ENCODE measurements around the gene RAB43. TPM values are rescaled to one million over a fixed set of nuclear protein-coding genes. Genes with fewer than 3 reads are reported as not detected.
"Not testable (repeated sequence)": the region's sequence is repeated elsewhere in the genome, so short reads cannot be mapped to it uniquely, and the experiment has no call there.

RAB43 gene
- polyA plus RNA-seq, 4 donors, result 2.0 to 6.7 (median 3.1) TPM

DNA sequence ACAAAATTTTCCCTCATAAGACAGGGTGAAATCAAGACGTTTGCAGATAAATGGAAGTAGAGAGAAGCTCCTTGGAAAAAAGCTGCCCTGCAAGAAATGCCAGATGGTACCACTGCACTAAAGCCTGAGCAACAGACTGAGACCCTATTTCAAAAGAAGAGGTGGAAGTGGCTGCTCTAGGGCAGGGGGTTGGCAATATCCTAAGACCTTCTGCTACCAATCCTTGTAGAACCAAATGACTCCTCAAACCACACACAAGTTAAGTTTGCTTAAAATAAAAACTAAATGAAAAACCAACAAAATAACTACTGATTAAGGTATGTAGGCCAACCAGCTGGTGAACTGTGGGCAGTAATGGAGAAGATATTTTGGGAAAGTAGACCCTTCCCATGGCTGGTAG is 21.3 kb downstream of the RAB43 start:
- no peak for DNase-seq (ENCODE audit: low read depth in 4 of 4, low spot score in 3 of 4)

DNA sequence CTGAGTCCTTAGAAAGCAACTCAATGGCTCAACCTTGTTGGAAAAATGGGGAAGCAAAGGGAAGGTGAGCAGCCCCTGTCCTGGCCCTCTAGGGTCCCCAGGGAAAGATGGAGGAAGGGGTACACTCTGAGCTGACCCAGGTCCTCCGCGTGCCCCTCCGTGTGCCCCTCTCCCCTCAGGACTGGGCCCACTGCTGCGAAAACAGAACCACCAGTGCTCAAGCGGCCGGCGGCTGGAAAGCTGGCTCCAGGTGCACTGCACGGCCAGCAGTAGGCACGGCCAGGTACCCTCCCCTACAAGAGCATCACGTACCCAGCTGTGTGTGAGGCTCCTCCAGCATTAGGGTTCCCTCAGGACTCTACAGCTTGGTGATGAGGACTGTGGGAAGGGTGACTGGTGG is 26.3 kb downstream of the RAB43 start:
- no peak for DNase-seq (ENCODE audit: low read depth in 4 of 4, low spot score in 3 of 4)

DNA sequence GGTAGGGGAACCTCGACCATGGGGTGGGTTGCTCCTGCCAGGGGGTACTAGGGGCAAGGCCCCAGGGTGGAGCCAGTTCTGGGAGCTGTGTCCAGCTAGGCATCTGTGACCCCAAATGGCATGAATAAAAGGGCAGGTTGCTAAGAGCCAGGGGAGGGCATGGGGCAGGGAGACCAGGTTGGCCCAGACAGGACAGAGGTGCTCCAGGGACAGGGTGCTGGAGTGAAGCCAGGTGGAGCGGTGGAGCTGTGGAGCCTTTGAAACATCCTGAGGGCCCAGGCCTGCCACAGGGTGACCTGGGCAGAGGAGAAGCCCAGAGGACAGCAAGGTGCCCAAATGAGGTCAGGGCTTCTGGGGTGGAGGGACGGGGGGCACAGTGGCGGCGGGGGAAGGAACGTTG is 33.3 kb downstream of the RAB43 start:
- DNase-seq (ENCODE audit: low read depth in 4 of 4, low spot score in 3 of 4), result not testable (repeated sequence)

DNA sequence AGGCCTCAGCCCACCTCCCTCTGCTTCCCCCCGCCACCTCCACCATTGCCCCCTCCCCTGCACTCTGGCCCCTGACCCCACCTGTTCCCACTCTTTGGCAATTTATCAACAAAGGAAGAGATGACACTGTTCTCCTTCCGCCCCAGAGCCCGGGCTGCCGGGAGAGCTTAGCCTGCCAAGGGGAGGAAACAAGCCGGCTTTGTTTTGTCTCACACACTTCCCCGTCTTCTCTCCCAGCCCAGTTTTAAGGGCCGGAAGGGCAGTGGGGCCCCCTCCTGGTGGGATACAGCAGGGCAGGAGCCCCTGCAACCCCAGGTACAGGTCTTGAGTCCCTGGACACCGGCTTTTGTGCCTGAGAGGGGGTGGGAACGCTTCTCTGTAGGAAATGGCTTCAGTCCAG is 33.7 kb downstream of the RAB43 start:
- not testable (repeated sequence) for DNase-seq (ENCODE audit: low read depth in 4 of 4, low spot score in 3 of 4)

DNA sequence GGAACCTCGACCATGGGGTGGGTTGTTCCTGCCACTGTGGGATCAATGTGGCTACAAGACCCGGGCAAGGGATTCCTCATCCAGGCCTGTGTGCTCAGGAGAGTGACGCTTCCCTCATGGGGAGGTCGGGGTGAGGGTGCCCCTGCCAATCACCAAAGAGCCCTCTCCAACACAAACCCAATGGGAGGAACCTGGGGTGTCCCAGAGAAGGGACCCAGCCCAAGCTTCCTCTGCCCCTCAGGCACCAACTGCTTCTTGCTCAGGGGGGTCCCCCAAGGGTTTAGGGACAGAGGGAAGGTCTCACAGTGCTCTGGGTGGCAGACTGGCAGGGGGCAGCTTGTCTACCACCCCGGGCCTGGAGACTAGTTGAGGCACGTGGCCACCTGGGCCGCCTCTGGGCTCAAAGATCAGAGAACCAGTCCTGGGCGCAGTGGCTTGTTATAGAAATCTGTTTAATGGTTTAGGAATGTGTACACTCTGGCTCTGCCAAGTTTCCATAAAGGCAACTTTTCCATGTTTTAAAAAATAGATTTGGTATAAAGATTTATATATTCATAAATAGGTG is 34.4 kb downstream of the RAB43 start:
- no peak for DNase-seq (ENCODE audit: low read depth in 4 of 4, low spot score in 3 of 4)

DNA sequence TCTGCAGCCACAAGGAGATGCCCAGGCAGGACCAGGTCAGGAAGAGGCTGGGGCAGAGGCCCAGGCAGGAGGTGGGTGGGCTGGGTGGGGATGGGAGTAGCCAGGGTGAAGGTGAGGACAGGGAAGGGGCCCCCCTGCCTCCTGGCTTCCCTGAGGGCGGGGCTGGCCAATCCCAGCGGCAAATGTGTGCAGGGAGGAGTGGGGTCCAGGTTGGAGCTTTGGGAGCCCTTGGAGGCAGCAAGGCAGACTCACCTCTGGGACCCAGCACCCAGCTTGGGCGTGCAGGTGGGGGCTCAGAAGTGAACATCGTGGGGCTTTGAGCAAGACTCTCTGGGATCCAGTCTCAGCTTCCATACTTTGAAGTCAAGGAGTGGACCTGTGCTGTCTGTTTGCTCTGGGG is 35.8 kb downstream of the RAB43 start:
- DNase-seq (ENCODE audit: low read depth in 4 of 4, low spot score in 3 of 4), result no peak

DNA sequence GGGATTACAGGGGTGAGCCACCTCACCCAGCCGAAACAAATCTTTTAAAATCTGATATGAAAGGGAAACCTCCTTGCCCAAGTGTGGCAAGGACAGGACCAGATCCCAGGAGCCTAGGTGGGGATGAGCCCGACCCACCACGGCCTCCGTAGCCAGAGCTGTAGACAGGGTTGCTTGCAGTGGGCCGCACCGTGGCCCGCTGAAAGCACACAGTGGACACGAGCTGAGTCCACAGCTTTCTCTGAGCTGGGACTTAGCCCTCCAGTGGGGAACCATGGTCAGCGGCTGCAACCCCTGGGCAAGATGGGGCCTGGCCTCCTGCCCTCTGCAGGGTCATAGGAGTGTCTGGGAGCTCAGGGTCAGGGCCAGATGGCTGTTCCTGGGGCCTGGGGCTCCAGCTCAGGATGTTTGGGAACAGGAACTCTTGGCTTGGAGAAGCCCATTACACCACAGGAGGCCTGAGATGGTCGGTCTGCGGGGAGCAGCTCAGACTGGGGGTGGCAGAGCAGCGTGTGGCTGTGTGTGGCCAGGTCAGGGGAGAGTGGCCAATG is 36.4 kb downstream of the RAB43 start:
- DNase-seq (ENCODE audit: low read depth in 4 of 4, low spot score in 3 of 4), result no peak

DNA sequence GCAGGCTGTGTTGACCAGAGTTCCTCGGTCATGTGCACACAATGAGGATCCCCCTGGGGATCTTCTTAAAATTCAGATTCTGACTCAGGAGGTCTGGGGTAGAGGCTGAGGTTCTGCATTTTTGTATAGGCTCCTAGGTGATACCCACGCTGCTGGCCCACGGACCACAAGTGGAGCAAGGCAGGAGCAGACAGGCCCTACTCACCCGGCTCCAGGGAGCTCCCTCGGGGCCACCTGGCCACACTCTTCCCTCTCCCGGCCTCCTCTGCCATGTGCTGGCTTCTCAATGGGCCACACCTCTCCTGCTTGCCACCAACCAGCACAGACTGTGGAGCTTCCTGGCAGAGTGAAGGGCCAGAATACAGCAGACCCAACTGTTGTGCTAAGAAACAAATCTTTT is 37.1 kb downstream of the RAB43 start:
- no peak for DNase-seq (ENCODE audit: low read depth in 4 of 4, low spot score in 3 of 4)

DNA sequence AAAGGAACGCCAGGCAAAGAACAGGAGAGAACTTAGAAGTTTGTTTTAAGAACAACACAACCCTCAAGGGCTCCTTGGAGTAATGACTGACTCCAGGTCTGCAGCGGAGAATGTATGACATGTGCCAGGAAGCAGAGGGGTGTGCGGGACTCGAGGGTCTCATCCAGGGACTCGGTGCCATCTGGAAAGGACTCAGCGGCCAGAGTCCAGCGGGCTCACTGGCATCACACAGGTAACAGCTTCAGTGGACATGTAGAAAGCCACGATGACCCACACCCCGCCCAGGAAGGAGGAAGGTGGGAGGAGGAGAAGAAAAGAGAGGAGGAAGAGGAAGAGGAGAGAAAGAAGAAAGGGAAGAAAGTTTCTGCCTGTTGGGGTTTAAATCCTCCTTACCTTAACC is 39.6 kb downstream of the RAB43 start:
- DNase-seq (ENCODE audit: low read depth in 4 of 4, low spot score in 3 of 4), result no peak

DNA sequence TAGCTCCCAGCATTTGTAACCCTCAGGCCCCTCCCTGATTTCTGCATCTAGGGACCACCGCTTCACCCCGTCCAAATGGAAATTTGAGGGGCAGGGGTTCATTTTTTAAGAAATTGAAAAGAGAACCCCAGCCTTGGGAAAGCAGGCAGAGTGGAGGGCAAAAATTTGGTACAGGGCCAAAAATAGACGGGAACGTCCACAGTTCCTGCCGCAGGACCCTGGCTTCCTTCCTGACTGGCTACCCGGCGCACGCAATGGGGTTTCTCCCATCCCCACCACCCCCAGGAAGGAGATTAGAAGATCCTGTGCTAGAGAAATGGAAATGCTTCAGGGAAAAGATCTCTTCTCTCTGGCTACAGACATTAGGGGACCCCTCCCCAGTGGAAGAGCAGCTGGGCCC is 40.1 kb downstream of the RAB43 start:
- no peak for DNase-seq (ENCODE audit: low read depth in 4 of 4, low spot score in 3 of 4)

DNA sequence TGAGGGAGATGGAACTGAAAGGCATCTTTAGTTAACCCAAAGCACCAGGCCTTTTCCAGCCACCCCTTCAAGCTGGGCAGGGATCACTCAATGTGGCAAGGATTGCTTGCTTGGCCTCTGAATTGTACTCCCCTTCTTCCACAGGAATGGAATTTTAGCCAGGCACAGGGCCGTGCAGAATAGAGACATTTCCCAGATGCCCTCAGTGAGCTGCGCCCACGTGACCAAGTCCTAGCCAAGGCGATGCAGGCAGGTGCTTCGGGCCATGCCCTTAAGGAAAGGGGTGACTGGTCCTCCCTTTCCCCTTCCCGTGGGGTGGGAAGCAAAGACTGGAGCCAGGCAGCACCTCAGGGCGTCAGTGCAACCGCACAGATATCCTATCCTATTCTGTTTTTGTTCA is 43.1 kb downstream of the RAB43 start:
- DNase-seq (ENCODE audit: low read depth in 4 of 4, low spot score in 3 of 4), result no peak

DNA sequence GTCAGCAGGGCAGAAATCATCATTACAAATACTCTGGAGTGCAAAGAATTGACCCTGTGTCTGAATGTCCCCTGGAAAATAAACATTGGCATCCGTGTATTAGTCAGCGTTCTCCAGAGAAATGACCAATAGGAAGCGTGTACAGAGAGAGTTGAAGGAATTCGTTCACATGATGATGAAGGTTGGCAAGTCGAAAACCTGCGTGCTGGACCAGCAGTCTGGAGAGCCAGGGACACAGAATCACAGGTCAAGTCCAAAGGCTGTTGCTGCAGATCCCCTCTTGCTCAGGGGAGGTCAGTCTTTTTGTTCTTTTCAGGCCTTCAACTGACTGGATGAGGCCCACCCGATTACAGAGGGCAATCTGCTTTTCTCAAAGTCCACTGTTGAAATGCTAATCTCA is 44.4 kb downstream of the RAB43 start:
- no peak for DNase-seq (ENCODE audit: low read depth in 4 of 4, low spot score in 3 of 4)

DNA sequence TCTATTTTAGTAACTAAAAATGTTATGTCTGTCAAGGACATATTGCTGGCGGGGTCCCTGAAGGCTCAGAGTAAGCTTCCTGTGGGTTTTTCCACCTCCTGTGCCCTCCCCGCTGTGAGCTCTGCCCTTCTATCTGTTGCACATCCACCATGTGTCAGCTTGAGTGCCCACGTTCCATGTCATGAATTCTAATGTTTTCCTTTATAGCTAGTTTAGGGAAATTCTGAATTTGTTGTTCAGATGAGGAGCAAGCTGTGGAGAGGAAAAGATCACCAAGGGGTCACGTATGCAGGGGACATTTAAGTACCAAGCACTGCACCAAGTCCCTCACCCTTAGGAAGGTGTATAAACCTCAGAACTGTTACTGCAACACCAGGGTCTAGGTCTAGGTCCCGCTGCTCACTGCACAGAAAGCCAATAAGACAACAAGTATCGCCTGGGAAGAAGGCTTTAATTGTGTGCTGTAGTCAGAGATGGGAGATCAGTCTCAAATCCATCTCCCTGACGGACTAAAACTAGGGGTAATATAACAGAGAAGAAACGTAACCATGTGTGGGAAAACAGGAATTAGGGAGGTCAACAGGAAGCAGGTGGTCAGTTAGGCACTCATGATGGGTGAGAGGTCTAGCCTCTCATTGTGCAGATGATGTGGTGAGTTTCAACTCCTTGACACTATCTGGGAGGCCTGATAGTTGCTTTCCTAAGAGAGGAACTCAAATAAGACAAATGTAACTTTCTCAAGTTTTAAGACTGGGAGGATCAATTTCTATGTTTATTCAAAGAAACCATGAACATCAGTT is 51.3 kb downstream of the RAB43 start:
- DNase-seq (ENCODE audit: low read depth in 4 of 4, low spot score in 3 of 4), result no peak

DNA sequence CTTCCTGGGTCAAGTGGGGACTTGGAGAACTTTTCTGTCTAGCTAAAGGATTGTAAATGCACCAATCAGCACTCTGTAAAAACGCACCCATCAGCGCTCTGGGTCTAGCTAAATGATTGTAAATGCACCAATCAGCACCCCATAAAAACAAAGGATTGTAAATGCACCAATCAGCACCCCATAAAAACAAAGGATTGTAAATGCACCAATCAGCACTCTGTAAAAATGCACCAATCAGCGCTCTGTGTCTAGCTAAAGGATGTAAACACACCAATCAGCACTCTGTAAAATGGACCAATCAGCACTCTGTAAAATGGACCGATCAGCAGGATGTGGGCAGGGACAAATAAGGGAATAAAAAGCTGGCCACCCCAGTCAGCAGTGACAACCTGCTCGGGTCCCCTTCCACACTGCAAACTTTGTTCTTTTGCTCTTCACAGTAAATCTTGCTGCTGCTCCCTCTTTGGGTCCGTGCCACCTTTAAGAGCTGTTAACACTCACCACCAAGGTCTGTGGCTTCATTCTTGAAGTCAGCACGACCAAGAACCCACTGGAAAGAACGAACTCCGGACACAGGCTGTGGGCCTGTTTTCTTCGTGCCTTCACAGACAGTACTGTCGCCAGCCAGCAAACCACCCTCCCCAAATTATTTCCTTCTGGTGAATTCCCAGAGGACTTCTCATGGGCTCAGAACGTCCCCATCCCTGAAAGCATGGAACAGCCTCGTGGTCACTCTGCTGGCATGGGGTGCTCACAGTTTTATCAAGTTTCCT is 52.1 kb downstream of the RAB43 start:
- not testable (repeated sequence) for DNase-seq (ENCODE audit: low read depth in 4 of 4, low spot score in 3 of 4)

DNA sequence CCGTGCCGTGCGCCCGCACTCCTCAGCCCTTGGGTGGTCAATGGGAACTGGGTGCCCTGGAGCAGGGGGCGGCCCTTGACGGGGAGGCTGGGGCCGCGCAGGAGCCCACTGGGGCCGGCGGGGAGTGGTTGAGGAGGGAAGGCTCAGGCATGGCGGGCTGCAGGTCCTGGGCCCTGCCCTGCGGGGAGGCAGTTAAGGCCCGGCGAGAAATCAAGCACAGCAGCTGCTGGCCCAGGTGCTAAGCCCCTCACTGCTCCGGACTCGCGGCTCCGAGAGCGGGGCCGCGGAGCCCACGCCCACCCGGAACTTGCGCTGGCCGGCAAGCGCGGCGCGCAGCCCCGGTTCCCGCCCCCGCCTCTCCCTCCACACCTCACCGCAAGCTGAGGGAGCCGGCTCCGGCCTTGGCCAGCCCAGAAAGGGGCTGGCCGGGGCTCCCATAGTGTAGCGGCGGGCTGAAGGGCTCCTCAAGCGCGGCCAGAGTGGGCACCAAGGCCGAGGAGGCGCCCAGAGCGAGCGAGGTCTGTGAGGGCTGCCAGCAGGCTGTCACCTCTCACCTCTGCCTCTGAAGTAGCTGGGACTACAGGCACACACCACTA is 53.2 kb downstream of the RAB43 start:
- DNase-seq (ENCODE audit: low read depth in 4 of 4, low spot score in 3 of 4), result no peak

DNA sequence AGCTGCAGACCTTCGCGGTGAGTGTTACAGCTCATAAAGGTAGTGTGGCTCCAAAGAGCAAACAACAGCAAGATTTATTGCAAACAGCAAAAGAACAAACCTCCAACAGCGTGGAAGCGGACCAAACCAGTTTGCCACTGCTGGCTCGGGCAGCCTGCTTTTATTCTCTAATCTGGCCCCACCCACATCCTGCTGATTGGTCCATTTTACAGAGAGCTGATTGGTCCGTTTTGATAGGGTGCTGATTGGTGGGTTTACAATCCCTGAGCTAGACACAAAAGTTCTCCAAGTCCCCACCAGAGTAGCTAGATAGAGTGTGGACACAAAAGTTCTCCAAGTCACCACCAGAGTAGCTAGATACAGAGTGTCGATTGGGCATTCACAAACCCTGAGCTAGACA is 53.9 kb downstream of the RAB43 start:
- not testable (repeated sequence) for DNase-seq (ENCODE audit: low read depth in 4 of 4, low spot score in 3 of 4)

DNA sequence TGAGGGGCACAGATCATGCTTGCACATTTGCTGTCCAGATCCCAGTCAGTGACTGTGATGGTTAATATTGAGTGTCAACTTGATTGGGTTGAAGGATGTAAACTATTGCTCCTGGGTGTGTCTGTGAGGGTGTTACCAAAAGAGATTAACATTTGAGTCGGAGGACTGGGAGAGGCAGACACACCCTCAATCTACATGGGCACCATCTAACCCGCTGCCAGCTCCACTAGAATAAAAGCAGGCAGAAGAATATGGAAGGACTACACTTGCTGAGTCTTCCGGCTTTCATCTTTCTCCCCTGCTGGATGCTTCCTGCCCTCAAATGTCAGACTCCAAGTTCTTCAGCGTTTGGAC is 55.9 kb downstream of the RAB43 start:
- DNase-seq (ENCODE audit: low read depth in 4 of 4, low spot score in 3 of 4), result no peak

DNA sequence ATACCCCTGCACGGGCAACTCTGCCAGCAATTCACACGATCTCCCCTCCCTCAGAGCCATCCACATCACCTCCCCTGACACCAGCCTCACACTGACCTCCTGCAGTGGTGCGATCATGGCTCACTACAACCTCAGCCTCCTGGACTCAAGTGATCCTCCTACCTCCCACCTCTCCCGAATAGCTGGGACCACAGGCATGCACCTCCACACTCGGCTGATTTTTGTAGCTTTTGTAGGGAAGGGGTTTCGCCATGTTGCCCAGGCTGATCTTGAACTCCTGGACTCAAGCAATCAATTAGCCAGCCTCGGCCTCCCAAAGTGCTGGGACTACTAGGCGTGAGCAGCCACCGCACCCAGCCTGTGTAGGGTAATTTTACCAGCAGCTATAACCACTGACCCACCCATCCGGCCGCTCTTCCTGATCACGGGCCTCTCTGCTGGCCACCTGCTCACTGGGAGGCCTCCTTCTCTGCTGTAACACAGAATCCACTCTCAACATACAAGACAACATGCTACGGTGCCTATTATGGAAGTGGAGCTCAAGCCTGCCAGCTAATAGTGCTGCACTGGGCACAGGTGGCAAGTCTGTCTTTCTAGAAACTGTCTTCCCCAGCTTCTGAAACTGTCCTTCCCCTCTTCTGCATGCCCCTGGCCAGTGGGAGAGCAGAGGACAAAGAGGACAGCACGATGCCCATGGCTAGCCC is 56.4 kb downstream of the RAB43 start:
- no peak for DNase-seq (ENCODE audit: low read depth in 4 of 4, low spot score in 3 of 4)

DNA sequence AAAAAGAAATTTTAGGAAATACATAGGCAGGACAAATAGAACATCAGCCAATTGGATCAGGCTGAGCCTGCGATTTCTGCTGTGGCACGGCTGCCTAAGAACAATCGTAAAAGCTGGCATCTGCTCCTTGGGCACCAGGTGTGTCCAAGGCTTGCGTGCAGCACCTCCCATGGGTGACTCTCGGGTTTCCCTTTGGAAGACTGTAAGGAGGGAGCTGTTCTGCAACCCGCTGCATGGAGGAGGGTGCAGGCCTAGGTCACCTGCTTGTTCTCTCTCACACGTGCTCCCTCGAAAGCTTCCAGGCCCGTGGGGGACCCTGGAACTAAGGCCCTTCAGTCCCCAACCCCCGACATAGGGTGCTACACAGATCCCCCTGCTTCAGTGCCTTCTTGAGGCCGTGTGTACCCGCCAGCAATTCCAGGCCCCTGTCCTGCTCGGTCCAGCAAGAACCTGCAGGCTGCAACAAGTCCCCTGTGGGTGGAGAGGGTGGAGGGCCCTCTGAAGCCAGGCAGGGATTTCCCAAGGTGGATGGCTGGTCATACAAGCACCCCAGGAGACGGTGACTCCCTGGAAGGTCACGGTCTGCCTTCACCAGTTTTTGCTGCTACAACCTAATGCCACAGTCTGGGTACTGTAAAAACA is 57.6 kb downstream of the RAB43 start:
- no peak for DNase-seq (ENCODE audit: low read depth in 4 of 4, low spot score in 3 of 4)

DNA sequence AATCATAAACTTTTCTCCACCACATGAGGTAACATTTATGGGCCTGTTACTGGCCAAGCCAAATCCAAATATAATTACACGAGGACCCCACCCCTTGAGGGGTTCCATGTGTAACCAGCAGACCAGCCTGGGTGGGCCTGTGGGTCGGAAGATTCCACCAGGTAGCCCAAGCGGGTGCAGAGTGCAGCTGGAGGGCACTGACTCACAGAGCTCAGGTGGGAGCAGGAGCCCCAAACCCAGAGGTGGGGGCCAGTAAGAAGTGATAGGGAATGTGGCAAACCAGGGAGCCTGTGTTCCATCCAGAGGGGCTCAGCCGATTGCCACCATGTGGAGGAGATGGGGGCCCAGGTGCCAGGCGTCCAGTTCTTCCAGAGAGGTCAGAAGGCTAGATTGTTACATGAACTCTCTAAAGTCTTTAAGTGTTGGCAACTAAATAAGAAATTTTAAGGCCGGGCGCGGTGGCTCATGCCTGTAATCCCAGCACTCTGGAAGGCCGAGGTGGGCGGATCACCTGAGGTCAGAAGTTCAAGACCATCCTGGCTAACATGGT is 58.4 kb downstream of the RAB43 start:
- no peak for DNase-seq (ENCODE audit: low read depth in 4 of 4, low spot score in 3 of 4)
